H4 (cell line): ENCODE results near the gene PICALM. TPM values are rescaled to one million over a fixed set of nuclear protein-coding genes. Genes with fewer than 3 reads are reported as not detected.
"Not testable (repeated sequence)": the region's sequence is repeated elsewhere in the genome, so short reads cannot be mapped to it uniquely, and the experiment has no call there.

ENCODE experiments used
- DNase-seq: peaks from one replicate; pipeline ENCODE4 v3.0.0-alpha.2; 2015; ENCODE audit warnings: low spot score
- total RNA-seq: library from RNA; depleted of rRNA; stranded (reverse); fragments of >200 nt; shearing (Covaris generic); gene quantifications from 2 replicates; pipeline ENCODE4 v1.2.3, GENCODE V29; 2014

PICALM gene
- total RNA-seq, 1 experiment from 2014 or later: 91.1 TPM

DNA sequence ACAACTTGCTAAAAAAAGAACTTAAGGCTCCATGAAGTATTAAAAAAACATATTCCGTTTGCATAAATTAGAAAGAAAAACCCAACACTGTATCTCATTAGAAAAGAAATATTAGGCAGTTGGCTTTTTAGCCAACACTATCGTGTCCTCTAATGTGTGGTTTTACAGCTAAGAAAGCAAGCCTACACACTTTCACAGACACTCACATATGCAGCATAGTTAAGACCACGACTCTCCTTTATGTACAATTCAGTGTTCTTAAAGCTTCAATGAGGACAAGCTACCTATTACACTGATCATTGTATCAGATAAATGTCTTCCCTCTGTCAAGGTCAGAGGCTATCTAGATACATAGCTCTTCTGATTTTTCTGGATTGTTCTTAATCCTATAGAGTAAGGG is 80.1 kb downstream of the PICALM start:
- DNase-seq: no peak

DNA sequence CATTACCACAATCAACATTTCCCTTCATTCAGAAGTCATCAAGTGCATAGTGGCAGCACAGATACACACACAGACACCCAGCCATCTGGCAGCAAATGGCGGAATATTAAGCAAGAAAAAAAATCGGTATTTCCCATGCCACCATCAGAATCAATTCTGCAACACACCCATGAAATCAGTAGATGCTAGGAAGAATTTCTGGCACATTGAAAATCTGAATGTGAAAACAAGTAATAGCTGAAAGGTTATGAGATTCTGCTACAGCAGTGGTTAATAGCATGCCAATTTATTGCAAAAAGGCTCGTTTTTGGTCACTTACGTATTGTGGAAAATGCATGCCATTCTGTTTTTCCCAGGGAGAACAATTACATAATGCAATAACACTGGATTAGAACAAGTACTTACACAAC is 91.1 kb downstream of the PICALM start:
- no peak for DNase-seq

DNA sequence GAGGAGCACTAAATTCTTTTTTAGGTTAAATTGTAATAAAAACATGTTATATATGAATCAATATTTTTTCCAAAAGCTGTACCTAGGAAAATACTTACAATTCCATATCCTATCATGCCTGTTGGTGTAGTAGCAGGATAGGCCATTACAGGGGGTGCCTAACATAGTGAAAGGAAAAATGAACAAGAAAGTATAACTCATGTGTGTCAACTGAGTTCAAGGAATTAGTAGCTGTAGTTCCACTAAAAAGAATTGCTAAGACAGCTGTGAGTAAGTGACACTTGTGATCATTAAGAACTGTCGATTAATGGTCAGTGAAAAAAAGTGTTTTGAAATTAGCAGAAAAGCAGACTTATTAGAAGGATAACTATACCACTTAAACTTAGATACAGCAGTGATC is 92.4 kb downstream of the PICALM start:
- no peak for DNase-seq

DNA sequence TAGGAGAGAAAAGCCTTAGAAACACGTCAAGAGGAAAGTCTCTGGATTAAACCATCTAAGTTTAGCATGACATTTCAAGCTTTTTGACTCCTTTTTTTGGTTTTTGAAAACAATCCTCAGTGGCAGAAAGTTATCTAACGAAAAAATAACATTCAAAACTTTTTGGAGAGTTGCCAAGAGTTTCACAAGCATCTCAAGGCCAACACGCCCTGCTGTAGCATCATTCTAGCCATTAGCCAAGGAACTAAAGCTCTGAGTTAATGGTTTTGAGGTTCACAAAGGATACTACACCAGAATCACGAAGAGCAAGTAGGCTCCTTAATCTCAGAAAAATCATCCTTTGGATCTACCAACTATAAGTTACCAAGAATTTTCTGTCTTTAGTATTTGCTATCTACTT is 94.8 kb downstream of the PICALM start:
- DNase-seq: no peak

DNA sequence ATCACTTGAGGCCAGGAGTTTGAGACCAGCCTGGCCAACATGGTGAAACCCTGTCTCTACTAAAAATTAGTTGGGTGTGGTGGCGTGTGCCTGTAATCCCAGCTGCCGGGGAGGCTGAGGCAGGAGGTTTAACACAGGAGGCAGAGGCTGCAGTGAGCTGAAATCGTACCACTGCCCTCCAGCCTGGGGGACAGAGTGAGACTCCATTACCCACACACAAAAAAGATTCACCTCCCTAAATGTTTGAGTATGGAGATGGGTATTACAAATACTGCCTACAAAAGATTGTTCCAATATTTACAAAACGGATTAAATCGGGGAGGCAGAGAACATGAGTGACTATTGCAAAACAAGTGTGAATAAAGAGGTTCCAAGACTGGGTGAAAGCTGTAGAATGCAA is 98.3 kb downstream of the PICALM start:
- no peak for DNase-seq

DNA sequence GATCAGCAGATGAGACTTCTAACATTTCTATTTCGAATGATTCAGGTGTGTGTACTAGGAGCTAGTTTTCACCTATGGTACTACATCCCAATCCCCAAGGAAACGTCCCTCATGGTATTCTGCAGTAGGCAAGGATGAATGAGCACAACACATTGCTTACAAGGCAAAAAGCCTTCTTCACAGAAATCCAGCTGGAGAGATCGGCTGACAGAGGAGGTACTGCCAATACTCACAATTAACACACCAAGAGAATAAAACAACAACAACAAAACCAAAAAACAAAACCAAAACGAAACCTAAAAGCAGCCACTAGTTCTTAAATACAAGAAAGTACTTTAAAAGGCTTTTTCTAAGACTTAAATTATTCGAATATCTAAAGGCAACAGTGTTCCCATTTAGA is 101.4 kb downstream of the PICALM start:
- no peak for DNase-seq

DNA sequence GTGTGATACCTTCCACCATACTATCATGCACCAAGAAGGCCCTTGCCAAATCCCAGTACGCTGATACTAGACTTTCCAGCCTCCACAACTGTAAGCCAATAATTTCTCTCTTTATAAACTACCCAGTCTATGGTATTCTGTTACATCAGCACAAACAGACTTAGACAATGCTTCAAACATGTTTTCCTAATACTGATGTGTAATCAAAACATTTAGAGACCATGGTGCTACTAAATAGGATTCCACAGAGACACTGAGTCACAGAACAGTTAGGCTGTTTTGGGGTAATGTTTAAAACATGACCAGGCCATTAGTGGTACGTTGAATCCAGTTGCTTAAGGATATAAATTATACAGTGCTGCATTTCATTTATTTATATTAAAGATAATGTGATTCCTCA is 103.7 kb downstream of the PICALM start:
- DNase-seq: no peak

DNA sequence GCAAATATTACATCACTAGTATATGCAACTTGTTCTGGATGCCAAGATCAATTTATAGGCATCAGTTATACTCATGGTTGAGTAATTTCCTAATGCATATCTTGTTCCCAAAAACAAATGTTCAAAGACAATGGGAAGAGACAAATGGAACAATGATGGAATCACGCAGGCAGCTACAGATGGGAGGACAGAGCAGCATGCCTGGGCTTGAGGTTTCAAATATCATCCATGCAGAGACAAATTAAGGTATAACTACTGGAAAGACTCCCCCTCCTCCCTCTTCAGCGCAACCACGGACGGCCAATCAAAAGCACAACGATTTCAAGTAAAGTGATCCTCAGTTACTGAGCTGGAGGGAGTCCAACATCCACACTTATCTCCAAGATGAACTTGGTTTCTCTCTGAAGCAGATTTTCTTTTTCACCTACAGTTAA is 106.9 kb downstream of the PICALM start:
- no peak for DNase-seq

DNA sequence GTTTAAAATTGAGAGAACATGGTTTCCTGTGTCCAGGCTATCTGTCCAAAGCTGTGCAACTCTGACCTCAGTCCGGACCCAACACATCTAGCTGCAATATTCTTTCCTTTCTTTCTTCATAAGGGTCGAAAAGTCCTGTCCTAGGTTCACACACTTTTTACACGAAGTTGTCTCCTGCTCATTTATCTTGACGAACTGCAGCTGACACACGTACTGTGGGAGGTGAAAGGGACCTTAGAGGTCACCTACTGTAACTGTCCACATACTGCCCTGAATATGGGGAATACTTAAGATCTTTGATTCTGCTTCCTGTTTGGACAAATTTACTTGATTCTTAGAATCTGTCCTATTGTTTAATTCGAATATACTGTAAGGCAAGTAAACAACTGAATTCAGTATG is 107.8 kb downstream of the PICALM start:
- no peak for DNase-seq

DNA sequence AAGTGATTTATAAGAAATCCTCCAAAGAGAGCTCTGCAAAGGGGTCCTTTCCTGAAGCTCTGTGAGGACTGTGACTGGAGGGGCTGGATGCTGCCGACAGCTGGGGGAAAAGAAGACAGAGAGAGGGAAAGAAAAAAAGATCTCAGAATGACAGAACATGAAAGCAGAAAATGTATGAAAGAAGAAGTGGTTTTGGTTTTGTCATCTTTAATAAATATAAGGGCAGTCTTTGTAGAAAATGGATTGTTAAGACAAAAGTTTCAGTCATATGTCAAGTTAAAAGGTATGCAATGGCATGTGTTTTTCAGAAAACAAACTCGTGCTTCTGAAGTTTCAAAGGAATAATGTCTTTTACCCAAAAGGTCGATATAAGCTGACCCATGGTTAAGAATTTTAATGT is 108.2 kb downstream of the PICALM start:
- no peak for DNase-seq

DNA sequence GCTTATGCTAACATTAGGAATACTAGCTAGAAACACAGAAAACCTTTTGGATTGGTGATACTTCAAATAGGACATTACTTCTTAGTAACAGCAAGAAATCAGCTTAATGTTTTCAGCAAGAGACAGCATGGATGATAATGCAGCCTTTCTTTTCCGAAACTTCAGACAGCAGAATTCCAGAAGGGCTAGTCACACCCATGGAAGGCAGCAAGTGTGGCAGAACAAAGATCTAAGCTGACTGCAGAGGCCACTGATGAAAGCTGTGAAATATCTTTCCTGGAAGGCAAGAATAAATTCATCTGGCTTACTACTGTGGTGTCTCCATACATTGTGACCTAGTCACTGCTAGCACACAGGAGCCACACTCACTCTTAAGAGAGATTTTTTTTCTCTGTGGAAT is 113.4 kb downstream of the PICALM start:
- no peak for DNase-seq

DNA sequence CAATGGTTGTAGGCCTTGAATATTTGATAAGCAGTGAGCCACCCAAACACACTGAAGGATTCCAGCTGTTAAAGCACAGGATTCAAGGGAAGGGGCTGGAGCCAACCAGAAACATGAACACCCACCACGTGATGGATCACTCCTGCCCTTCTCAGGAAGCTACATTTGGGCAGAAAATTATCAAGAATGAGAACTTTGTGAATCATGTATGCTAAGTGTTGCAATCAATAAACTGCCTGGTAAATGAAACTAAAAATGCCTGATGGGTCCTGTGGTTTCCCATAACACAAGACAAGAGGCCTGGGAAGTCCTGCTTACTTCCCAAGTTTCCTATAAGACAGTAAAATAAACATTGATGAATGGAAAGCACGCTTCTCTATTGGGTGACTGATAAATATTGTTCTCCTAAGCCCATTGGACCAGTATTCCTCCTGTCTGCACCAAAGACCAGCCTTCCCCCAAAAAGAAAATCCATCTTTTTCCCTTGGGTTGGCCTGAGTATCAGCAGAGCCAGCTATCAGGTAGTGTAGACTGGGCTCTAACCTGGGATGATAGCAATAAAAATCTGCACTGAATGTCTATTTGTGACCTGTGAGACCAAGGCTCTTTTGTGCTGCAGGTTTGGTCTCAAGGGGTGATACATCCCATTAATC is 115.3 kb downstream of the PICALM start:
- DNase-seq: no peak

DNA sequence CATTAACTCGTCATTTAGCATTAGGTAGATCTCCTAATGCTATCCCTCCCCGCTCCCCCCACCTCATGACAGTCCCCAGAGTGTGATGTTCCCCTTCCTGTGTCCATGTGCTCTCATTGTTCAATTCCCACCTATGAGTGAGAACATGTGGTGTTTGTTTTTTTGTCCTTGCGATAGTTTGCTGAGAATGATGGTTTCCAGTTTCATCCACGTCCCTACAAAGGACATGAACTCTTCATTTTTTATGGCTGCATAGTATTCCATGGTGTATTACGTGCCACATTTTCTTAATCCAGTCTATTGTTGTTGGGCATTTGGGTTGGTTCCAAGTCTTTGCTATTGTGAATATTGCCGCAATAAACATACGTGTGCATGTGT is 116.8 kb downstream of the PICALM start:
- DNase-seq: not testable (repeated sequence)

DNA sequence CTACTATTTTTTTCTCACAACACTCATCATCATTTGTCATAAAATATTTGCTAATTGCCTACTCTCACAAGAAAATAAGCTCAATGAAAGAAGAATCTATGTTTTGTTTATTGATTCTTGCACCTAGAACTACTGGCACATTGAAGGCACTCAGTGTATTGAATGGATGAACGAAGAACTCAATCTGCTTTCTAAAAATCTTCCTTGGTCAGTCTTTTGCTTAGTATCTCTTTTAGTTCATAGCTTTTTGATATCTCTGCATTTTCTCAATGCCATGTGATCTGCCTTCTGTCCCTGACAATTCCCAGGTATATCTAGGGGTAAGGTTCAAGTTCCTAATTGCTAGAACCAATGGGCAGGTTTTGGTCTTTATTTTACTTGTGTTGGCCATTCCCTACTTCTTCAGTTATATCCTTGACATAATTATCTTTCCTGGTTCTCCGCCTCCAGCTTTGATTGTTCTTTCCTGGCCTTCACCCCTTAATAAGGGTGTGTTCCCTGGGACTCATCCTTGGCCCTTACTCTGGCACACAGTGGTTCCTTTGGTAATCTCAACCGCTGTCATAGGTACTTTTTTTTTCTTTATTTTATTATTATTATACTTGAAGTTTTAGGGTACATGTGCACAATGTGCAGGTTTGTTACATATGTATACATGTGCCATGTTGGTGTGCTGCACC is 117.3 kb downstream of the PICALM start:
- no peak for DNase-seq

DNA sequence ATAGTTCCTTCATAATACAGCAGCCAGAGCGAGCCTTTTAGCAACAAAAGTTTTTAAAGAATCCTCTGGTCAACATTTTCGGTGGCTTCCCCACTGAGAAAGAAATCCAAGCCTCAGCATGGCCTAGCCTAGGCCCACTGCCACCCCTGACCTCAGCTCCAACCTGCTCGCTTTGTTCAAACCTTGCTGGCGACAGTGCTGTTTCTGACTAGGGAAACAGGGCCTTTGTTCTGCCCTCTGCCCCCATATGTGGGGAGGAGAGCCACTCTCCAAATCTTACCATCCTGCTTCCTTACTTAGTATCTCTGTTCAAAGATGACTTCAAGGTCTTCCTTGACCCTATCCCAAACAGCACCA is 117.9 kb downstream of the PICALM start:
- DNase-seq: no peak

DNA sequence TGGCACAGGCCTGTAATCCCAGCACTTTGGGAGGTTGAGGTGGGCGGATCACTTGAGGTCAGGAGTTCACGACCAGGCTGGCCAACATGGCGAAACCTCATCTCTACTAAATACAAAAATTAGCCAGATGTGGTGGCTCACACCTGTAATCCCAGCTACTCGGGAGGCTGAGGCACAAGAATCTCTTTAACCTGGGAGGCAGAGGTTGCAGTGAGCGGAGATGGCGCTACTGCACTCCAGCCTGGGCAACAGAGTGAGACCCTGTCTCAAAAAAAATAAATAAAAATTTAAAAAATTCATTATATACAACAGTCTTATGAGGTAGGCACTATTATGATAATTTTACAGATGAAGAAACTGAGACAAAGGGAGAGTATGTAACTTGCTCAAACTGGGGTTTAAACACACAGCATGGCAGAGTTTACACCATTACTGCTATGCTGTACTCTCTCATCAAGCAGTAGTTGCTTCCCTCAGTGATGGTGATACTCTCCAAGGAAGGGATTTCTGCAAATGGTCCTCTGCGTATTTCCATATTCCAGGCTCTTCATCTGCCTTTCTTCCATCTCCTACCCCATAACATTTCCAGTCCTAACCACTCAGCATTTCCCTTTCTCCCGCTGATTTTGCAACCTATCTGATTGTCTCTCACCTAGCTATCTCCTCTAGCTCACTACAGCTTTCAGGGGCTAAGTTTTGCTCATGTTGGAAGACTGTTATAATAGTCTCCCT is 118.4 kb downstream of the PICALM start:
- DNase-seq: no peak

DNA sequence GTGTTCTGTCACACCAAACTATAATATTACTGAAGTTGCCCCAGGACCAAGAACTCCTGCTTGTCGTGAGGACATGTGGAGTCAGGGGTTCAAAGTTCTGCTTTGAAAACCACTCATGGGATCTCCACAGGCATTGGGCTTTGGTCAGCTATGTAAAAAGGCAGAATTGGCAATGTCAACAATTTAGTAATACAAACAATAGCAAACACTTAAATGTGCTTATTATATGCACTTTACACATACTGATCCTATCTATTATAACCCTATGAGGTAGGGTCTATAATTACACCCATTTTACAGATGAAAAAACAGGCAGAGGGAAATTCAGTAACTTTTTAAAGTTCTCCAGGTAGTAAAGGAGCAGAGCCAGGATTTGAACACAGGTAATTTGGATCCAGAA is 119.1 kb downstream of the PICALM start:
- no peak for DNase-seq

DNA sequence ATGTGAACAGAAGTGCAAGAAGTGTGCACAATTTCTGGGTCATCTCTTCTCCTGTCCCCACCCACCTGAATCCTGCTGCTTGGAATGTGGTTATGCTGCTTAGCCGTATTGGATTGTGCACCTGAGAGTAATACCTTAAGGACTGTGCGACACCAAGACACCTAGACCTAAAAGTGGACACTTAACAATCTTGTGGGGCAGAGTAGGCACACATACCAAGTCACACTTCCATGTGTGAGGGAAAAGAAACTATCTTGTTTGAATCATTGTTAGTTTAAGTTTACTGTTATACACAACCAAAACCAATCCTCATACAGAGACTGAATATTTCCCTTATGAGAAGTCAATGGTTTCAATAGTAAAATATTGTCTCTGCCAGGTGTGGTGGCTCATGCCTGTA is 120.0 kb downstream of the PICALM start:
- DNase-seq: no peak

DNA sequence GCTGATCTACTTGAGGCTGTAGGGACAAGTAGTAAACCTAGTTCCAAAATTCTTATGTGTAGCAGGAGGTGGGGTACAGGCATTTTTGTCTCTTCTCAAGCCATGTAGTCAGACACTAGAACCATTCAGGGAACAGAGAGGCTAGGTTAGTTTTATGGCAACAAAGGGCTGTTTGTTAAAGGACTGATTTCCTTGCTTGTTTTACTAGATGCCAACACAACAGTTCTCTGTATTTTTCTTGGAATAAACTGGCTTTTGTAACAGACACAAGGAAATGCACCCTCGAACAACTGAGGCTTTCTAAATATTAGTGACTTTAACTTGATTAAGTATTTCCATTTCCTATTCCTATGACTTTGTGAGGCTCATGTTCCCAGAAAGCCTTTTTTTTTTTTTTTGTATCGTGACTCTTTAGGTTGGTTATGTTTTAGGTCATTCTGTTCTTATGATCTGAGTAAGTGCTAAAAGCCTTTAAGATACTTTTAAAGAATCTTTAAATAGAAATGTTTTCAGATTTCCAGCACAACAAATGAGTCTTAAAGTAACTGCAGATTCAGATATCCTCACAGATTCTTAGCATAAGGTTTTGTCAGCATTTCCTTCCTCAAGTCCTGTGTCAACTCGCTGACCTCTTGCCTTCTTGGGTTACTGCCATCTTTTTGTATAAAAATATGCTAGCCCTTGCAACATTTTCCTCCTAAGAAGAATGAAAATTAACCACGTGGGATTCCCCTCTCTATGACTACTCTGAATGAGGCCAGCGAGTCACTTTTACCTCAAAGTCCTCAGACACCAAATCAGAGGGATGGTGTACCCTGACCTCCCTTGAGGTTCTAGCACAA is 121.2 kb downstream of the PICALM start:
- DNase-seq: peak; percentile 49

DNA sequence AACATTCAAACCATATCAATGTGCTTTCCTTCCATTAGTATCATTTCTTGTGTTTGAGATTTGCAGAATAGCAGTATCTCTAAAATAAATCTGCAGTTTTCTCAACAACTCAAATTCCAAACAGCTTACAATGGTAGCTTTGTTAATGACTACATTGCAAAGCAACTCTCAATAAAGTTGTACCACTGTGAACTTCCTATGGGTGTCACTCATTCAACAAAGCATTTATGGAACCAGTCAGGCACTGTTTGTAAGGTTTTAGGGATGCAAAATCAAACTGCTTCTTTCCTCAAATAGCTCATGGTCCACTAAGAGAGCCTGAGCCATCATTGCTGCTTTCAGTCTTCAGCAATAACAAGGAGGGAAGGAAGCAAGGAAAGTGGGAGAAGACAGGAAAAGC is 122.7 kb downstream of the PICALM start:
- no peak for DNase-seq

DNA sequence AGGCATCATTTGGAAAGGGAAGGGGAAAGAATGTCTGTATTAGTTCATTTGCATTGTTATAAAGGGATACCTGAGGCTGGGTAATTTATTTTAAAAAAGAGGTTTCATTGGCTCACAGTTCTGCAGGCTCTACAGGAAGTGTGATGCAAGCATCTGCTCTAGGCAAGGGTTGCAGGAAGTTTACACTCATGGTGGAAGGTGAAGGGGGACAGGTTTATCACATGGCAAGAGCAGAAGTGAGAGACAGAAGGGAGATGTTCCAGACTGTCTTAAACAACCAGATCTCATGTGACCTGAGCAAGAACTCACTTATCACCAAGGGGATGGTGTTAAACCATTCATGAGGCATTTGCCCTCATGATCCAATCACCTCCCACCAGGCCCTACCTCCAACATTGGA is 123.1 kb downstream of the PICALM start:
- no peak for DNase-seq

DNA sequence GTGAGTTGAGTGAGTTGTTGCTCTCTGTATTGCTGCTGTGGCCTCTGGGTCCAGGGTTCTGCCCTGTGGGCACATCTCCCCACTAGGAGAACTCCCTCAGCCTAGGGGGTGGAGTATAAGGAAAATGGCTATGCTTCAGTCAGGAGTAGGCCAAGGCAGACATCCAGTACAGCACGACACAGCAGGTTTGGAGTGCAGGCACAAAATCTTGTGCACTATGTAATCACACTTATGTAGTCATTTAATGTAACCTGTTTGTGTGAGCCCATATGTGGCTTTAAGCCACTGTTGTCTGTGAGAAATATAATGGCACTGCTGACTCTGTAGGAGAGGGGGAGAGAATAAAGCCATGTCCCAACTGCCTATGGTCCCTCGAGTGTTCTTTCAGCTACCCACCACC is 123.6 kb downstream of the PICALM start:
- no peak for DNase-seq
